ENCODE measurements around the gene HLA-DMA. TPM values are rescaled to one million over a fixed set of nuclear protein-coding genes. Genes with fewer than 3 reads are reported as not detected.

Gene HLA-DMA
- total and polyA plus RNA-seq, 2 of the 13 experiments (the other 11 are each of a cell fraction or from before 2014, with no cell fraction given) = 0.70 to 0.71 TPM

DNA sequence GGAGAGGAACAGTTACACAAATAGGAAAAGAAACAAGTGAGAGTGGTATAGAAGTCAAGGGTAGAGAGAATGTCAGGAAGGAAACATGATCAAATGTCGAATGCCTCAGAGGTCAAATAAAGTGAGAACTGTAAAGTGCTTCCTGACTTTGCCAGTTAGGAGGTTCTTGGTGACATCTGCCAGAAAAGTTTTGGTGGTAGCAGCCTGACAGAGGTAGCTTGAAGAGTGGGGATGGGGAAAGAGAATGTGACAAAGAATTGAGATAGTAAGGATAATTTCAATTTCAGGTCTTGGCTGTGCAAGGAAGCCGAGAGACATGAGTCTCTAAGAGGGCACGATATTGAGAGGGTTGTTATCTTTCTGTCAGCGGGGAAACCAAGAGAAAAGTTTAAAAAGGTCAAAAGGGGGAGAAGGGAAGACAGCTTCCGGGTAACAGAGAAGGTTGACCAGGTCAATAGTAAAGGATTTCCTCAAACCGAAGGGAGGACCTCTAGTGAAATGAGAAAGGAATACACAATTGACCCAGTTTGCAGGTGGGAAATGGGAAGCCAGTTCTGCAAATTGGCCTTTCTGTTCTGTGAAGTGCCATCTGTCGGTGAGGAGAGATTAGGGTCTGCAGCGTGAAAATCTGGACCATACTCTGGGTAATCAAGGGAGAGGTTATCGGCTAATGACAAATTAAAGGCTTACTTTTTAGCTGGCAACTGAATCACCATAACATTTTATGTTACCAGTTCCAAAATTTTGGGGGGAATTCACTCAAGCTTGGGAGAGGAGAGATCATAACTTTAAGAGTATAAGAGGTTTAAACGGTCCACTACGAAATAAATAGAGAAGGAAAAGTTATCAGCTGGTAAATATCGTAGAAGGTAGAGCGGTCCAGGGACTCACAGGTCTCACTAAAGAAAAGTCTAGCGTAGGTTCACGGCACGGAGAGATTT, 14.5 kb upstream of the HLA-DMA start (continued):
- TF ChIP-seq, protein P1, sequence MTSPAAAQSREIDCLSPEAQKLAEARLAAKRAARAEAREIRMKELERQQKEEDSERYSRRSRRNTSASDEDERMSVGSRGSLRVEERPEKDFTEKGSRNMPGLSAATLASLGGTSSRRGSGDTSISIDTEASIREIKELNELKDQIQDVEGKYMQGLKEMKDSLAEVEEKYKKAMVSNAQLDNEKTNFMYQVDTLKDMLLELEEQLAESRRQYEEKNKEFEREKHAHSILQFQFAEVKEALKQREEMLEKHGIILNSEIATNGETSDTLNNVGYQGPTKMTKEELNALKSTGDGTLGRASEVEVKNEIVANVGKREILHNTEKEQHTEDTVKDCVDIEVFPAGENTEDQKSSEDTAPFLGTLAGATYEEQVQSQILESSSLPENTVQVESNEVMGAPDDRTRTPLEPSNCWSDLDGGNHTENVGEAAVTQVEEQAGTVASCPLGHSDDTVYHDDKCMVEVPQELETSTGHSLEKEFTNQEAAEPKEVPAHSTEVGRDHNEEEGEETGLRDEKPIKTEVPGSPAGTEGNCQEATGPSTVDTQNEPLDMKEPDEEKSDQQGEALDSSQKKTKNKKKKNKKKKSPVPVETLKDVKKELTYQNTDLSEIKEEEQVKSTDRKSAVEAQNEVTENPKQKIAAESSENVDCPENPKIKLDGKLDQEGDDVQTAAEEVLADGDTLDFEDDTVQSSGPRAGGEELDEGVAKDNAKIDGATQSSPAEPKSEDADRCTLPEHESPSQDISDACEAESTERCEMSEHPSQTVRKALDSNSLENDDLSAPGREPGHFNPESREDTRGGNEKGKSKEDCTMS (CRISPR knock-in tag; conservative IDR thresholded peaks at IDR 0.05) = no peak; the same call in 1 of the 2 replicates
- TF ChIP-seq SNAPC2 (CRISPR knock-in tag; IDR thresholded peaks at IDR 0.05) (no peak), NCOA2 (CRISPR knock-in tag; IDR thresholded peaks at IDR 0.05) (no peak), NCOA5 (CRISPR knock-in tag; IDR thresholded peaks at IDR 0.05) (no peak), ZNF350 (CRISPR knock-in tag; IDR thresholded peaks at IDR 0.05; ENCODE audit: borderline replicate concordance, low read depth) (no peak), CREM (IDR thresholded peaks at IDR 0.05) (no peak), CREM (CRISPR knock-in tag; IDR thresholded peaks at IDR 0.05) (no peak), AFF4 (CRISPR knock-in tag; IDR thresholded peaks at IDR 0.05) (no peak), NR2F6 (IDR thresholded peaks at IDR 0.05) (peak; percentile 68), NR2F6 (CRISPR knock-in tag; IDR thresholded peaks at IDR 0.05) (peak; percentile 72), TBX2 (CRISPR knock-in tag; IDR thresholded peaks at IDR 0.05; ENCODE audit: borderline replicate concordance) (no peak), MED8 (CRISPR knock-in tag; IDR thresholded peaks at IDR 0.05; ENCODE audit: insufficient replicate concordance) (no peak), IRX3 (CRISPR knock-in tag; IDR thresholded peaks at IDR 0.05; ENCODE audit: borderline replicate concordance, low read depth) (no peak)
- TF ChIP-seq, protein P2, sequence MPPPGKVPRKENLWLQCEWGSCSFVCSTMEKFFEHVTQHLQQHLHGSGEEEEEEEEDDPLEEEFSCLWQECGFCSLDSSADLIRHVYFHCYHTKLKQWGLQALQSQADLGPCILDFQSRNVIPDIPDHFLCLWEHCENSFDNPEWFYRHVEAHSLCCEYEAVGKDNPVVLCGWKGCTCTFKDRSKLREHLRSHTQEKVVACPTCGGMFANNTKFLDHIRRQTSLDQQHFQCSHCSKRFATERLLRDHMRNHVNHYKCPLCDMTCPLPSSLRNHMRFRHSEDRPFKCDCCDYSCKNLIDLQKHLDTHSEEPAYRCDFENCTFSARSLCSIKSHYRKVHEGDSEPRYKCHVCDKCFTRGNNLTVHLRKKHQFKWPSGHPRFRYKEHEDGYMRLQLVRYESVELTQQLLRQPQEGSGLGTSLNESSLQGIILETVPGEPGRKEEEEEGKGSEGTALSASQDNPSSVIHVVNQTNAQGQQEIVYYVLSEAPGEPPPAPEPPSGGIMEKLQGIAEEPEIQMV (CRISPR knock-in tag; IDR thresholded peaks at IDR 0.05; ENCODE audit: low read depth) = no peak
